ENCODE data around the gene C9orf72. TPM values are rescaled to one million over a fixed set of nuclear protein-coding genes. Genes with fewer than 3 reads are reported as not detected.

The C9orf72 gene
- total and polyA plus RNA-seq, 9 of the 15 experiments (the other 6 are each of a cell fraction or from before 2014, with no cell fraction given), result 2.3 to 7.3 (median 4.1) TPM

- no peak for TF ChIP-seq ZNF354B (CRISPR knock-in tag; IDR thresholded peaks at IDR 0.05)
- peak; percentile 98 for TF ChIP-seq CREM (IDR thresholded peaks at IDR 0.05; ENCODE audit: low read depth)
- TF ChIP-seq CEBPB (tag; IDR thresholded peaks at IDR 0.05), result peak; percentile 74
- 0 out of 2 replicates have a peak, but pooled peaks have one; percentile 19 for TF ChIP-seq JUN (IDR thresholded peaks at IDR 0.05; ENCODE audit: borderline replicate concordance, low read depth, low read length)
- TF ChIP-seq JUN (CRISPR knock-in tag; IDR thresholded peaks at IDR 0.05; ENCODE audit: borderline replicate concordance), result no peak
- TF ChIP-seq DNMT1 (IDR thresholded peaks at IDR 0.05), result no peak
- TF ChIP-seq CHD4 (IDR thresholded peaks at IDR 0.05; ENCODE audit: insufficient read depth, insufficient replicate concordance, low read depth, low read length, poor library complexity, severe bottlenecking), result no peak
- TF ChIP-seq CAMTA2 (CRISPR knock-in tag; conservative IDR thresholded peaks at IDR 0.05), result no peak
- no peak for TF ChIP-seq NBN (IDR thresholded peaks at IDR 0.05; ENCODE audit: low read depth)
- peak; percentile 90 for TF ChIP-seq EGR1 (conservative IDR thresholded peaks at IDR 0.05)
- TF ChIP-seq ZNF174 (CRISPR knock-in tag; IDR thresholded peaks at IDR 0.05), result no peak
- no peak for TF ChIP-seq BCL6 (CRISPR knock-in tag; IDR thresholded peaks at IDR 0.05)
- TF ChIP-seq CTBP1 (IDR thresholded peaks at IDR 0.05; ENCODE audit: borderline replicate concordance), result no peak
- TF ChIP-seq ZNF134 (CRISPR knock-in tag; conservative IDR thresholded peaks at IDR 0.05), result no peak
- no peak for TF ChIP-seq GTF2B (IDR thresholded peaks at IDR 0.05; ENCODE audit: extremely low read depth, insufficient read length)
- TF ChIP-seq NCOA1 (IDR thresholded peaks at IDR 0.05; ENCODE audit: low read depth), result peak; percentile 81
- TF ChIP-seq CGGBP1 (CRISPR knock-in tag; IDR thresholded peaks at IDR 0.05), result no peak
- TF ChIP-seq ARID3B (CRISPR knock-in tag; IDR thresholded peaks at IDR 0.05; ENCODE audit: borderline replicate concordance), result no peak
- no peak for TF ChIP-seq BDP1 (IDR thresholded peaks at IDR 0.05; ENCODE audit: insufficient read depth, insufficient read length)
- no peak for TF ChIP-seq ZBTB11 (CRISPR knock-in tag; IDR thresholded peaks at IDR 0.05)
- no peak for TF ChIP-seq ETV6 (IDR thresholded peaks at IDR 0.05; ENCODE audit: borderline replicate concordance in 1 of 2, low read depth in 2 of 2, low read length in 1 of 2)
- no peak for TF ChIP-seq ETV6 (CRISPR knock-in tag; IDR thresholded peaks at IDR 0.05; ENCODE audit: borderline replicate concordance)
These were observed 631 bp upstream of the C9orf72 start (continued) for GRCh38 chr9:27573634-27574590.

All from K562 (cell line).